Stimulated activated CD4-positive, alpha-beta T cell treated with anti-CD3 and anti-CD28 coated beads, Interleukin-1b, Interleukin-23, amount 100 ng/mL, for 4 hours (primary cell): ENCODE results near the gene STKLD1.

Source experiments
- DNase-seq, 2 donors: peaks; one replicate each; pipeline ENCODE4 v3.0.0-alpha.2; 2020; ENCODE audit warnings: low read depth in 2 of 2

Gene STKLD1

GRCh38 chr9:133417541-133418461 is 41.6 kb downstream of the STKLD1 start, which contains the start of gene REXO4:
TSS of gene REXO4 (minus strand) at chr9:133418010. CDS start at chr9:133417844, 166 bp downstream.
- DNase-seq = peak; percentile 72 to 76

GRCh38 chr9:133419005-133419404 is 42.8 kb downstream of the STKLD1 start:
- DNase-seq = no peak

GRCh38 chr9:133420392-133420827 is 44.2 kb downstream of the STKLD1 start:
- no peak for DNase-seq

- no peak for DNase-seq
These were observed 45.7 kb downstream of the STKLD1 start, which contains the start of gene ADAMTS13 for GRCh38 chr9:133421615-133422542. TSS of gene ADAMTS13 (plus strand) at chr9:133422367. CDS start at chr9:133422444, 77 bp downstream.

GRCh38 chr9:133423216-133423615 is 47.0 kb downstream of the STKLD1 start:
- no peak for DNase-seq

- DNase-seq = no peak
These were observed 48.0 kb downstream of the STKLD1 start for GRCh38 chr9:133424187-133424586.

- no peak for DNase-seq
These were observed 49.0 kb downstream of the STKLD1 start for GRCh38 chr9:133425049-133425632.

- no peak for DNase-seq
These were observed 49.8 kb downstream of the STKLD1 start for GRCh38 chr9:133426011-133426410.

GRCh38 chr9:133427658-133428348 is 51.6 kb downstream of the STKLD1 start:
- DNase-seq = no peak

- no peak for DNase-seq
These were observed 52.5 kb downstream of the STKLD1 start for GRCh38 chr9:133428617-133429101.

- DNase-seq = no peak
These were observed 53.0 kb downstream of the STKLD1 start for GRCh38 chr9:133429214-133429613.

GRCh38 chr9:133429641-133430161 is 53.5 kb downstream of the STKLD1 start:
- no peak for DNase-seq

- DNase-seq = no peak
These were observed 54.1 kb downstream of the STKLD1 start for GRCh38 chr9:133430244-133430643.

- DNase-seq = no peak
These were observed 57.2 kb downstream of the STKLD1 start for GRCh38 chr9:133433351-133433843.

- DNase-seq = no peak
These were observed 60.5 kb downstream of the STKLD1 start for GRCh38 chr9:133436681-133437080.

- DNase-seq = no peak
These were observed 61.8 kb downstream of the STKLD1 start for GRCh38 chr9:133437753-133438531.

GRCh38 chr9:133439337-133439736 is 63.2 kb downstream of the STKLD1 start:
- no peak for DNase-seq

- DNase-seq = no peak
These were observed 64.7 kb downstream of the STKLD1 start for GRCh38 chr9:133440874-133441273.

- no peak for DNase-seq
These were observed 65.4 kb downstream of the STKLD1 start for GRCh38 chr9:133441571-133441970.

GRCh38 chr9:133443248-133443647 is 67.1 kb downstream of the STKLD1 start:
- no peak for DNase-seq
